B cell (primary cell): ENCODE results near the gene PGAP6. TPM values are rescaled to one million over a fixed set of nuclear protein-coding genes. Genes with fewer than 3 reads are reported as not detected.

Source experiments
- ATAC-seq: fragments of 200-7000 bp; cut with Tn5 transposase; one replicate; pipeline ENCODE4 v1.10.0; 2021; ENCODE audit warnings: low read depth, mild to moderate bottlenecking, moderate number of reproducible peaks, moderate library complexity
- CTCF ChIA-PET: fragments of 350-600 bp; sonication (Branson Sonifier 250); formaldehyde crosslinking; loops from one replicate; lab custom pipeline; 2021; ENCODE audit warnings: antibody characterized with exemption, inconsistent platforms; lab: Charles Lee
- POLR2A ChIA-PET: fragments of 350-600 bp; sonication (Branson Sonifier 250); formaldehyde crosslinking; loops from one replicate; lab custom pipeline; 2021; ENCODE audit warnings: antibody characterized with exemption; lab: Charles Lee
- DNase-seq: peaks from one replicate; pipeline ENCODE4 v3.0.0; 2013
- H2AFZ ChIP-seq: 2 replicates; pipeline ENCODE4 v1.6.1; 2012; ENCODE audit warnings: mild to moderate bottlenecking, low read depth, low read length; ENCODE audit not compliant: insufficient read depth, poor library complexity, severe bottlenecking
- H3K27ac ChIP-seq, 2 donors: 1 replicate in 1 of 2; 2 replicates in 1 of 2; pipeline ENCODE4 v1.5.1; 2012 to 2013; ENCODE audit warnings: low read length in 2 of 2, mild to moderate bottlenecking in 2 of 2, moderate library complexity in 1 of 2
- H3K27me3 ChIP-seq, 4 experiments: fragments of 200-600 bp in 1 of 4; sonication (generic) in 1 of 4; replicated peaks in 1 of 4; 1 replicate in 2 of 4; 2 replicates in 2 of 4; pipeline versions ENCODE4 v1.6.1 to v1.7.0; 2013 to 2016; ENCODE audit warnings: low read length in 3 of 4, mild to moderate bottlenecking in 2 of 4, mixed read lengths in 1 of 4, moderate library complexity in 1 of 4; ENCODE audit not compliant: insufficient read depth in 4 of 4, control insufficient read depth in 3 of 4; ENCODE audit errors: control extremely low read depth in 1 of 4
- H3K36me3 ChIP-seq, 2 experiments: replicated peaks in 1 of 2; 1 replicate in 1 of 2; 2 replicates in 1 of 2; pipeline versions ENCODE4 v1.6.1 to v1.7.1; 2013; ENCODE audit warnings: low read length in 1 of 2; ENCODE audit not compliant: insufficient read depth in 2 of 2, control insufficient read depth in 1 of 2; ENCODE audit errors: control extremely low read depth in 1 of 2, extremely low read depth in 1 of 2
- H3K4me1 ChIP-seq, 2 donors: fragments of 200-600 bp in 1 of 2; sonication (generic) in 1 of 2; 1 replicate in 1 of 2; 2 replicates in 1 of 2; pipeline versions ENCODE4 v1.5.1 to v1.6.1; 2013 to 2017; ENCODE audit warnings: low read length in 2 of 2; ENCODE audit not compliant: control insufficient read depth in 2 of 2, insufficient read depth in 2 of 2
- H3K4me2 ChIP-seq: replicated peaks from 2 replicates; pipeline ENCODE3; 2012; ENCODE audit warnings: mild to moderate bottlenecking, low read depth, low read length; ENCODE audit not compliant: poor library complexity, severe bottlenecking
- H3K4me3 ChIP-seq, 5 experiments: fragments of 200-600 bp in 1 of 5; sonication (generic) in 1 of 5; 1 replicate in 3 of 5; 2 replicates in 2 of 5; pipeline versions ENCODE4 v1.5.1 to v1.7.0; 2011 to 2016; ENCODE audit warnings: low read length in 4 of 5, mild to moderate bottlenecking in 4 of 5, low read depth in 2 of 5, control low read depth in 1 of 5, moderate library complexity in 1 of 5; ENCODE audit not compliant: insufficient read depth in 1 of 5; ENCODE audit errors: control extremely low read depth in 1 of 5, extremely low read depth in 1 of 5
- H3K79me2 ChIP-seq: fragments of 200-600 bp; sonication (generic); one replicate; pipeline ENCODE4 v1.6.0; 2016; ENCODE audit warnings: low read length; ENCODE audit not compliant: control insufficient read depth, insufficient read depth
- H3K9ac ChIP-seq: fragments of 200-600 bp; sonication (generic); 2 replicates; pipeline ENCODE4 v1.6.1; 2017; ENCODE audit warnings: mild to moderate bottlenecking, low read length, moderate library complexity
- H3K9me3 ChIP-seq, 3 donors: one replicate each; pipeline versions ENCODE4 v1.6.1 to v1.7.1; 2013; ENCODE audit warnings: low read length in 2 of 3; ENCODE audit not compliant: control insufficient read depth in 2 of 3, insufficient read depth in 1 of 3; ENCODE audit errors: control extremely low read depth in 1 of 3
- H4K20me1 ChIP-seq: 2 replicates; pipeline ENCODE4 v1.6.0; 2012; ENCODE audit warnings: mild to moderate bottlenecking, low read length; ENCODE audit not compliant: insufficient read depth, control insufficient read depth, poor library complexity, severe bottlenecking
- H3K27ac Mint-ChIP-seq: one replicate; pipeline ENCODE4 v1.8.0; 2021; ENCODE audit warnings: mixed read lengths
- H3K27me3 Mint-ChIP-seq: one replicate; pipeline ENCODE4 v1.8.0; 2021; ENCODE audit warnings: mixed read lengths
- H3K4me1 Mint-ChIP-seq: one replicate; pipeline ENCODE4 v1.8.0; 2021; ENCODE audit warnings: mixed read lengths
- H3K4me3 Mint-ChIP-seq: one replicate; pipeline ENCODE4 v1.8.0; 2021; ENCODE audit warnings: mixed read lengths
- H3K9me3 Mint-ChIP-seq: one replicate; pipeline ENCODE4 v1.8.0; 2022; ENCODE audit warnings: mixed read lengths; ENCODE audit not compliant: insufficient read depth
- EZH2 ChIP-seq: IDR thresholded peaks from 2 replicates; pipeline ENCODE4 v1.6.1; 2012; ENCODE audit warnings: borderline replicate concordance, low read depth, mild to moderate bottlenecking, moderate library complexity, low read length; ENCODE audit not compliant: insufficient read depth, poor library complexity, severe bottlenecking
- WGBS: methylation state at CpG from one replicate; pipeline ENCODE4 v1.1.5; 2013; ENCODE audit warnings: missing lambda C conversion rate; ENCODE audit not compliant: insufficient coverage; 5-methylcytosine and 5-hydroxymethylcytosine counted together
- intact Hi-C: fragments of 100-400 bp; cut with micrococcal nuclease; formaldehyde crosslinking; loops from one replicate; pipeline ENCODE4 v1.10.0; 2022
- polyA plus RNA-seq: library from polyadenylated mRNA; depleted of rRNA; stranded (reverse); fragments of >200 nt; gene quantifications from 2 replicates; pipeline ENCODE4 v1.2.3, GENCODE V29; 2012
- total RNA-seq, 2 donors: library from RNA; stranded (reverse); fragments of 120-200 nt in 1 of 2; gene quantifications; 1 replicate in 1 of 2; 2 replicates in 1 of 2; pipeline versions ENCODE4 v1.2.3 to v1.2.4, GENCODE V29; 2013 to 2022
- TF ChIP-seq, protein P1 (sequence below): fragments of 200-600 bp; IDR thresholded peaks from one replicate; pipeline ENCODE4 v1.8.0; 2022; ENCODE audit warnings: antibody characterized with exemption, mild to moderate bottlenecking

PGAP6 gene
- total and polyA plus RNA-seq, 2 donors (not counting 1 experiment from before 2014, with no cell fraction given): 47.4 to 158 TPM

DNA sequence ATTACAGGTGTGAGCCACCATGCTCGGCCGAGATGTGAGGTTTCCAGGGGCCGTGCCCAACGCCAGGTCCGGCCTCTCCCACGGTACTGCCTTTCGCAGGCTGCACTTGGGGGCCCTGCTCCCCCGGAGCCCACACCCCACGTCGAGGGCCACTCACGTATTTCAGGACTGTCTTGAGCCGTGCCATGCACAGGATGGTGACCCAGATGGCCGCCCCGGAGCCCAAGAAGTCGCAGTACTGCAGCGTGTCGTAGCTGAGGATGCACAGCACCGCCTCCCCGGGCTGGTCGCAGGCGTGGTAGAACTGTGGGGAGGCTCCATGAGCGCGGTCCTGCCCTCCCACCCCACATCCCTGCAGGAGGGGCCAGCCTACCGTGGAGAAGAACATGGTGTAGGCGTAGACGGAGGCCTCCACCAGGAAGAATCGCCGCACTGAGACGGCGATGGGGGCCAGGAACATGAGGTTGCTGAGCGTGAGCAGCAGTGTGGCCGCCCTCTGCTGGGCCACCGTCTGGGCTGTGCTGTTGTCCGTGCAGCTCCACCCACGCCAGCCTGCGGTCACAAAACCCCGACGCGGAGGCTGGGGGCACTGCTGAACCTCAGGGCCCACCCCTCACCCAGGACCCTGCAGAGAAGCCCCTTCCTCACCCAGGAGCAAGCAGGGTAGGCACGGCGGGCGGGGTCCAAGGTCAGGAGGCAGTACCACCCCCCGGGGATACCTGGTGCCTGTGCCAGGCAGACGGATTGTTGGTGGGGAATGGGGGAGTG, 7.7 kb downstream of the PGAP6 start:
- H3K4me1 Mint-ChIP-seq: peaks cover 17% of the 10 kb centered on the region
- Histone ChIP-seq H2AFZ (no peak overlapping the region), H3K27me3 (no peaks in the 10 kb centered on the region), H3K9ac (no peak overlapping the region), H3K36me3 (peaks cover 0 to 36% of the 10 kb centered on the region in 2 experiments), H3K27ac (no peak overlapping the region), H3K4me2 (no peak overlapping the region), H3K79me2 (peaks cover 7% of the 10 kb centered on the region), H3K9me3 (no peaks in the 10 kb centered on the region), H3K4me1 (peaks cover 6 to 18% of the 10 kb centered on the region in 2 donors), H4K20me1 (peaks cover 2% of the 10 kb centered on the region), H3K4me3 (no peak overlapping the region)
- ChIA-PET POLR2A (no interaction called here), CTCF (interaction anchor here (1.1 kb wide), 1 partner anchor 12 kb away, joined by 3 read pairs; no protein-coding TSS in a partner anchor)
- intact Hi-C loops: no loop called here
- WGBS: 97% methylated on average over 40 of the region's 44 CpGs
- no peak overlapping the region for H3K4me3 Mint-ChIP-seq
- no peak for DNase-seq
- no peak overlapping the region for H3K27ac Mint-ChIP-seq
- H3K27me3 Mint-ChIP-seq: no peaks in the 10 kb centered on the region
- no peaks in the 10 kb centered on the region for H3K9me3 Mint-ChIP-seq
- no peak for TF ChIP-seq EZH2
- TF ChIP-seq, protein P1, sequence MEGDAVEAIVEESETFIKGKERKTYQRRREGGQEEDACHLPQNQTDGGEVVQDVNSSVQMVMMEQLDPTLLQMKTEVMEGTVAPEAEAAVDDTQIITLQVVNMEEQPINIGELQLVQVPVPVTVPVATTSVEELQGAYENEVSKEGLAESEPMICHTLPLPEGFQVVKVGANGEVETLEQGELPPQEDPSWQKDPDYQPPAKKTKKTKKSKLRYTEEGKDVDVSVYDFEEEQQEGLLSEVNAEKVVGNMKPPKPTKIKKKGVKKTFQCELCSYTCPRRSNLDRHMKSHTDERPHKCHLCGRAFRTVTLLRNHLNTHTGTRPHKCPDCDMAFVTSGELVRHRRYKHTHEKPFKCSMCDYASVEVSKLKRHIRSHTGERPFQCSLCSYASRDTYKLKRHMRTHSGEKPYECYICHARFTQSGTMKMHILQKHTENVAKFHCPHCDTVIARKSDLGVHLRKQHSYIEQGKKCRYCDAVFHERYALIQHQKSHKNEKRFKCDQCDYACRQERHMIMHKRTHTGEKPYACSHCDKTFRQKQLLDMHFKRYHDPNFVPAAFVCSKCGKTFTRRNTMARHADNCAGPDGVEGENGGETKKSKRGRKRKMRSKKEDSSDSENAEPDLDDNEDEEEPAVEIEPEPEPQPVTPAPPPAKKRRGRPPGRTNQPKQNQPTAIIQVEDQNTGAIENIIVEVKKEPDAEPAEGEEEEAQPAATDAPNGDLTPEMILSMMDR: no peak
- no peak for ATAC-seq

DNA sequence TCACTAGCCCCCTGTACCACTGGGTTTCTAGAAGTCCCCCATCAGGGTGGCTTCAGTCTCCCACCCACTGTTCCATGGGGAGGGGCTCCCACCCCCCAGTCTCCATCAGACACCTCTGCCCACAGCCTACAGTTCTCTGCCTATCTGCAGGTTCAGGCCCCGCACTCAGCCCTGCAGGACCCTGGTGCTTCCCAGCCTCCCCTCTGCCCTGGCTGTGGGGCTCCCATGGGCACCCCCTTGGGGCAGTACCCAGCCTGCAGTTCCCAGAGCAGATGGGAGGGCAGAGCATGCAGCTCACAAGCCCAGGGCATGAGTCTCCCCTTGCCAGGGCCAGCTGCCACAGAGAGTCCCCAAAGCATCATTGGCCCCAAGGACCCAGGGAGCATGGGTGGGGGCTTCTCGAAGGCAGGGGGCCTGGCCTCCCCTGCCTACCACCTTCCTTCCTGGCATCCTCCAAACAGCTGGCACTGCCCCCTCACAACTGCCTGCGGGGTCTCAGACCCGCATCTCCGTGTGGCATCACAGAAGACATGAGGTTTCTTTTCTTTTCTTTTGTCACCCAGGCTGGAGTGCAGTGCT, 8.7 kb downstream of the PGAP6 start:
- WGBS: 88% methylated on average over 5 of the region's 5 CpGs
- intact Hi-C loops: no loop called here
- H3K4me2 ChIP-seq: no peak overlapping the region
- Mint-ChIP-seq H3K27ac (no peak overlapping the region), H3K9me3 (no peaks in the 10 kb centered on the region), H3K4me3 (no peak overlapping the region), H3K4me1 (peaks cover 17% of the 10 kb centered on the region), H3K27me3 (no peaks in the 10 kb centered on the region)
- no peaks in the 10 kb centered on the region for H4K20me1 ChIP-seq
- peaks cover 0 to 46% of the 10 kb centered on the region in 2 experiments for H3K36me3 ChIP-seq
- H2AFZ ChIP-seq: no peak overlapping the region
- H3K27ac ChIP-seq: no peak overlapping the region
- no peak overlapping the region for H3K9ac ChIP-seq
- CTCF ChIA-PET: no interaction called here
- POLR2A ChIA-PET: no interaction called here
- no peak overlapping the region for H3K4me3 ChIP-seq
- TF ChIP-seq, protein P1: no peak
- TF ChIP-seq EZH2: no peak
- H3K9me3 ChIP-seq: no peaks in the 10 kb centered on the region
- peaks cover 6 to 18% of the 10 kb centered on the region in 2 donors for H3K4me1 ChIP-seq
- H3K27me3 ChIP-seq: no peaks in the 10 kb centered on the region
- ATAC-seq: no peak
- H3K79me2 ChIP-seq: no peaks in the 10 kb centered on the region
- no peak for DNase-seq
